Sigmoid colon (tissue), 7 donors: ENCODE measurements around the gene FGD5. TPM values are rescaled to one million over a fixed set of nuclear protein-coding genes. Genes with fewer than 3 reads are reported as not detected.

Experiments used
- DNase-seq: peaks from one replicate; pipeline ENCODE4 v3.0.0-alpha.2; 2019
- H3K27ac ChIP-seq, 4 donors: fragments of 200-600 bp; sonication (generic); one replicate each; pipeline ENCODE4 v1.5.1; 2016 to 2019; ENCODE audit warnings: mild to moderate bottlenecking in 1 of 4
- H3K27me3 ChIP-seq, 3 donors: fragments of 200-600 bp; sonication (generic); one replicate each; pipeline ENCODE4 v1.5.1; 2019; ENCODE audit warnings: mild to moderate bottlenecking in 1 of 3
- H3K36me3 ChIP-seq, 4 donors: fragments of 200-600 bp; sonication (generic); one replicate each; pipeline ENCODE4 v1.5.1; 2016 to 2019
- H3K4me1 ChIP-seq, 4 donors: fragments of 200-600 bp; sonication (generic); one replicate each; pipeline ENCODE4 v1.5.1; 2017 to 2019
- H3K4me3 ChIP-seq, 4 donors: fragments of 200-600 bp; sonication (generic); one replicate each; pipeline ENCODE4 v1.5.1; 2017 to 2019; ENCODE audit warnings: mild to moderate bottlenecking in 2 of 4, moderate library complexity in 1 of 4
- H3K9me3 ChIP-seq, 4 donors: fragments of 200-600 bp in 3 of 4; sonication (generic) in 3 of 4; one replicate each; pipeline versions ENCODE4 v1.5.1 to v1.6.1; 2013 to 2019
- CTCF ChIP-seq, 4 experiments: fragments of 450-650 bp in 3 of 4; fragments of 200-600 bp in 1 of 4; IDR thresholded peaks; one replicate each; pipeline ENCODE4 v1.5.1; 2016 to 2019; ENCODE audit warnings: antibody characterized with exemption in 4 of 4, mild to moderate bottlenecking in 3 of 4, moderate library complexity in 2 of 4
- EP300 ChIP-seq, 4 donors: sonication (generic); formaldehyde crosslinking; IDR thresholded peaks; one replicate each; pipeline ENCODE4 v1.6.1; 2017; ENCODE audit warnings: antibody characterized with exemption in 4 of 4
- POLR2A ChIP-seq, 2 donors: fragments of 450-650 bp; IDR thresholded peaks; one replicate each; pipeline ENCODE4 v1.6.1; 2016; ENCODE audit warnings: antibody characterized with exemption in 2 of 2, mild to moderate bottlenecking in 2 of 2, moderate library complexity in 2 of 2
- POLR2AphosphoS5 ChIP-seq, 4 donors: sonication (generic); formaldehyde crosslinking; IDR thresholded peaks; one replicate each; pipeline ENCODE4 v1.6.1; 2017; ENCODE audit warnings: antibody characterized with exemption in 4 of 4
- WGBS, 2 donors: extraction: QIAGEN DNeasy Blood & Tissue Kit; methylation state at CpG; one replicate each; pipeline ENCODE4 v1.1.7; 2013; 5-methylcytosine and 5-hydroxymethylcytosine counted together
- intact Hi-C: fragments of 100-400 bp; cut with DNase I; formaldehyde crosslinking; loops from one replicate; pipeline ENCODE4 v1.15.1; 2023
- polyA plus RNA-seq, 3 donors: library from polyadenylated mRNA; stranded (reverse); fragments of 200-250 nt; gene quantifications; one replicate each; pipeline ENCODE4 v1.2.3, GENCODE V29; 2013
- total RNA-seq, 4 donors: library from RNA; depleted of rRNA; stranded (reverse); fragments of >200 nt; gene quantifications; one replicate each; pipeline ENCODE4 v1.1.0, GENCODE V29; 2016
- donor health status: healthy with polysubstance abuse.
- donor health status: Bipolar disorder and iron deficiency.
- donor health status: healthy.

The FGD5 gene
- total and polyA plus RNA-seq, 7 donors = 2.1 to 18.6 (median 6.4) TPM

DNA sequence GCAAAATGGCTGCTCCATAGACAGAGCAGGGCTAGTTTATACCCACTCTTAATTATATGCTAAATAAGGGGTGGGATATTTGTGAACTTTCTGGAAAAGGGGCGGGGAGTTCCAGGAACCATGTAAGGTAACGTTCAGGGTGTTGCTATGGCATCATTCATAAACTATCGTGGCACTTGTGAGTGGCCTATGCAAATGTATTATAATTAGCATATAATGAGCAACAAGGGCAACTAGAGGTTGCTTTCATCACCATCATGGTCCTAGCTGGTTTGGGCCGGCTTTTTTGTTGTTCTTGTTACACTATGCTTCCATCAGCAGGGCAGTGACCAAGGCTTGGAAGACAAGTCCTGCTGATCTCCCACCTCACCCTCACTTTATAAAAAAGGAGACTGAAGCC is 43.2 kb upstream of the FGD5 start:
- Histone ChIP-seq H3K4me1 (no peaks in the 10 kb centered on the region), H3K27ac (no peak overlapping the region), H3K36me3 (no peaks in the 10 kb centered on the region), H3K4me3 (no peak overlapping the region), H3K27me3 (no peaks in the 10 kb centered on the region), H3K9me3 (peaks cover 0 to 7% (median 2%) of the 10 kb centered on the region in 4 donors)
- intact Hi-C loops = no loop called here
- no peak for DNase-seq
- TF ChIP-seq CTCF (IDR thresholded peaks at IDR 0.05) (no peak), POLR2A (IDR thresholded peaks at IDR 0.05) (no peak), POLR2AphosphoS5 (IDR thresholded peaks at IDR 0.05) (no peak), EP300 (IDR thresholded peaks at IDR 0.05) (no peak)
- WGBS, 2 donors = 80 to 92% methylated on average over 4 of the region's 4 CpGs

- DNase-seq = no peak
- no peaks in the 10 kb centered on the region for H3K27me3 ChIP-seq
- no peak overlapping the region for H3K27ac ChIP-seq
- TF ChIP-seq CTCF (IDR thresholded peaks at IDR 0.05) (no peak), EP300 (IDR thresholded peaks at IDR 0.05) (no peak), POLR2AphosphoS5 (IDR thresholded peaks at IDR 0.05) (no peak), POLR2A (IDR thresholded peaks at IDR 0.05) (no peak)
- H3K36me3 ChIP-seq = no peaks in the 10 kb centered on the region
- 94 to 97% methylated on average over 2 of the region's 2 CpGs for WGBS, 2 donors
- H3K4me3 ChIP-seq = no peak overlapping the region
- peaks cover 0 to 7% (median 2%) of the 10 kb centered on the region in 4 donors for H3K9me3 ChIP-seq
- no peaks in the 10 kb centered on the region for H3K4me1 ChIP-seq
- intact Hi-C loops = no loop called here
Measured at GRCh38 chr3:14779069-14779685, 39.6 kb upstream of the FGD5 start.

DNA sequence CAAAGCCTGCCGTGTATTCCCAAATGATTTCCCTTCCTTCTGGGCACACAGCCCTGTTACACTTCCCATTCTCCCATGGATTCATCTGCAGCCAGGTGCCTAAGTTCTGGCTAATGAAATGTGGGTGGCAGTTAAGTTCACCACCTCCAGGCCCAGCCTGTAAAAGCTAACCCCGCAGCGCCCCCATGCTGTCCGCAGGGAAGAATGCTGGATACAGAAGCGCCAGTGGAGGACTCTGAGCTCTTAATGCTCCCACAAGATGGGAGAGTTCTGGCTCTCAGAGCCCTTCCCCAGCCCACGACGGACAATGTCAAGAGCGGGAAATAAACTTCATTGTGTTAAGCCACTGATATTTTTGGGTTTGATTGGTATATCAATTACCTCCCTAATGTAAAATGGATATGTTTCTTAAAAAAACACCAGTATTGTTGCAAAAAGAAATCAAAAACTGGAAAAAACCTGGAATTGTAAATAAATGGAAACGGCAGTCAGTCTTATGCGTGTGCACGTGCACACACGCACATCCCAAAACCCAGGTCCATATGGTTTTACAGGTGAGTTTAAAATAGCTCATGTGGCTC is 37.7 kb upstream of the FGD5 start:
- no peaks in the 10 kb centered on the region for H3K4me1 ChIP-seq
- H3K27me3 ChIP-seq = peaks cover 0 to 2% (median 0%) of the 10 kb centered on the region in 3 donors
- 28 to 41% methylated on average over 12 of the region's 12 CpGs for WGBS, 2 donors
- no peaks in the 10 kb centered on the region for H3K36me3 ChIP-seq
- H3K4me3 ChIP-seq = no peak overlapping the region
- intact Hi-C loops = loop anchor here (2.0 kb wide), 1 partner anchor 106 kb away; the partner anchor contains the start of gene C3orf20
- TF ChIP-seq CTCF (IDR thresholded peaks at IDR 0.05) = peak in 3 of 4 experiments; percentile 27 to 48 (median 28)
- TF ChIP-seq POLR2A (IDR thresholded peaks at IDR 0.05) = no peak
- no peak for TF ChIP-seq EP300 (IDR thresholded peaks at IDR 0.05)
- H3K9me3 ChIP-seq = peaks cover 0 to 7% (median 2%) of the 10 kb centered on the region in 4 donors
- peak; percentile 72 for DNase-seq
- H3K27ac ChIP-seq = no peak overlapping the region

- H3K9me3 ChIP-seq = peaks cover 0 to 7% (median 2%) of the 10 kb centered on the region in 4 donors
- H3K36me3 ChIP-seq = no peaks in the 10 kb centered on the region
- intact Hi-C loops = no loop called here
- 85 to 86% methylated on average over 2 of the region's 2 CpGs for WGBS, 2 donors
- H3K4me3 ChIP-seq = no peak overlapping the region
- TF ChIP-seq POLR2A (IDR thresholded peaks at IDR 0.05) (no peak), CTCF (IDR thresholded peaks at IDR 0.05) (no peak), POLR2AphosphoS5 (IDR thresholded peaks at IDR 0.05) (no peak), EP300 (IDR thresholded peaks at IDR 0.05) (no peak)
- no peak overlapping the region for H3K27ac ChIP-seq
- H3K27me3 ChIP-seq = peaks cover 0 to 2% (median 0%) of the 10 kb centered on the region in 3 donors
- peak; percentile 15 for DNase-seq
- no peaks in the 10 kb centered on the region for H3K4me1 ChIP-seq
Measured at GRCh38 chr3:14783480-14784086, 35.2 kb upstream of the FGD5 start.
